Endothelial cell of umbilical vein (primary cell): ENCODE data around the gene CNTN6. TPM values are rescaled to one million over a fixed set of nuclear protein-coding genes. Genes with fewer than 3 reads are reported as not detected.

Experiments used
- BruUV-seq: library from RNA; stranded (reverse); fragments of 400-500 nt; replicated peaks from 2 replicates; lab custom pipeline; 2021; lab: Mats Ljungman, UMichigan
- CTCF ChIA-PET: fragments of 300-600, 350-600 bp; sonication (Branson Sonifier 250); formaldehyde crosslinking; loops from one replicate; lab custom pipeline; 2021; ENCODE audit warnings: antibody characterized with exemption, inconsistent platforms; lab: Charles Lee
- POLR2A ChIA-PET: fragments of 300-600, 350-600 bp; sonication (Branson Sonifier 250); formaldehyde crosslinking; loops from one replicate; lab custom pipeline; 2021; ENCODE audit warnings: antibody characterized with exemption, inconsistent platforms; lab: Charles Lee
- DNase-seq: peaks from one replicate; pipeline ENCODE4 v3.0.0-alpha.2; 2011; ENCODE audit warnings: low read depth, low spot score
- FAIRE-seq: peaks from 2 replicates; lab custom pipeline; 2011; peaks lifted over from hg19 to GRCh38; lab: Jason Lieb, UNC
- H2AFZ ChIP-seq: 2 replicates; pipeline ENCODE4 v1.6.0; 2012; ENCODE audit warnings: low read depth, low read length, control low read depth, inconsistent platforms
- H3K27ac ChIP-seq: 2 replicates; pipeline ENCODE4 v1.5.1; 2011; ENCODE audit warnings: low read depth, mild to moderate bottlenecking, control low read depth, low read length, moderate library complexity; ENCODE audit not compliant: insufficient read depth
- H3K27me3 ChIP-seq, 2 experiments: 2 replicates each; pipeline versions ENCODE4 v1.6.0 to v1.6.1; 2011; ENCODE audit warnings: low read length in 2 of 2, mixed read lengths in 1 of 2; ENCODE audit not compliant: control insufficient read depth in 2 of 2, insufficient read depth in 2 of 2
- H3K36me3 ChIP-seq, 2 experiments: 2 replicates in 1 of 2; 3 replicates in 1 of 2; pipeline ENCODE4 v1.5.1; 2011; ENCODE audit warnings: low read length in 2 of 2, mild to moderate bottlenecking in 1 of 2, moderate library complexity in 1 of 2; ENCODE audit not compliant: control insufficient read depth in 2 of 2, insufficient read depth in 2 of 2; ENCODE audit errors: extremely low read depth in 1 of 2
- H3K4me1 ChIP-seq: 3 replicates; pipeline ENCODE4 v1.5.1; 2011; ENCODE audit warnings: mild to moderate bottlenecking, low read length; ENCODE audit not compliant: control insufficient read depth, insufficient read depth; ENCODE audit errors: extremely low read depth
- H3K4me2 ChIP-seq: 2 replicates; pipeline ENCODE4 v1.6.1; 2011; ENCODE audit warnings: low read length, control low read depth, mixed read lengths; ENCODE audit not compliant: insufficient read depth
- H3K4me3 ChIP-seq, 3 experiments: fragments of 200-600 bp in 1 of 3; sonication (generic), shearing (Covaris generic) in 1 of 3; replicated peaks in 1 of 3; 2 replicates each; pipeline ENCODE4 v1.5.1; 2011 to 2016; ENCODE audit warnings: control low read depth in 3 of 3, low read length in 3 of 3, mild to moderate bottlenecking in 2 of 3, inconsistent platforms in 1 of 3, low read depth in 1 of 3, moderate library complexity in 1 of 3; ENCODE audit not compliant: insufficient read depth in 1 of 3
- H3K79me2 ChIP-seq: 2 replicates; pipeline ENCODE4 v1.6.0; 2012; ENCODE audit warnings: low read length, inconsistent platforms; ENCODE audit not compliant: control insufficient read depth, insufficient read depth
- H3K9ac ChIP-seq: replicated peaks from 2 replicates; pipeline ENCODE3; 2011; ENCODE audit warnings: low read length, control low read depth; ENCODE audit not compliant: insufficient read depth; ENCODE audit errors: extremely low read depth
- H3K9me1 ChIP-seq: replicated peaks from 3 replicates; pipeline ENCODE4 v1.6.0; 2011; ENCODE audit warnings: mild to moderate bottlenecking, low read length; ENCODE audit not compliant: control insufficient read depth, insufficient read depth; ENCODE audit errors: extremely low read depth
- H3K9me3 ChIP-seq: replicated peaks from 2 replicates; pipeline ENCODE4 v1.5.1; 2012; ENCODE audit warnings: low read length, inconsistent platforms; ENCODE audit not compliant: control insufficient read depth, insufficient read depth
- H4K20me1 ChIP-seq: replicated peaks from 2 replicates; pipeline ENCODE3; 2011; ENCODE audit warnings: mild to moderate bottlenecking, low read length; ENCODE audit not compliant: control insufficient read depth, insufficient read depth; ENCODE audit errors: extremely low read depth
- CTCF ChIP-seq, 2 donors: IDR thresholded peaks; 1 replicate in 1 of 2; 2 replicates in 1 of 2; pipeline ENCODE4 v1.5.1; 2011; ENCODE audit warnings: low read length in 2 of 2, mild to moderate bottlenecking in 2 of 2, moderate library complexity in 2 of 2, control low read depth in 1 of 2, inconsistent platforms in 1 of 2, low read depth in 1 of 2; ENCODE audit not compliant: insufficient read depth in 1 of 2; ENCODE audit errors: extremely low read depth in 1 of 2
- EZH2 ChIP-seq: IDR thresholded peaks from 2 replicates; pipeline ENCODE4 v1.6.1; 2012; ENCODE audit warnings: borderline replicate concordance, low read depth, mild to moderate bottlenecking, moderate library complexity, low read length, inconsistent platforms; ENCODE audit not compliant: severe bottlenecking
- FOS ChIP-seq: IDR thresholded peaks from 2 replicates; pipeline ENCODE4 v1.6.1; 2011; ENCODE audit warnings: mild to moderate bottlenecking, low read length, moderate library complexity, borderline replicate concordance; ENCODE audit not compliant: insufficient read depth
- GATA2 ChIP-seq: IDR thresholded peaks from 2 replicates; pipeline ENCODE4 v1.7.0; 2011; ENCODE audit warnings: low read depth, mild to moderate bottlenecking, moderate library complexity, mixed read lengths, low read length; ENCODE audit not compliant: insufficient read length, insufficient read depth
- JUN ChIP-seq: IDR thresholded peaks from 2 replicates; pipeline ENCODE4 v1.6.1; 2011; ENCODE audit warnings: borderline replicate concordance, low read depth; ENCODE audit not compliant: insufficient read length, insufficient read depth
- MAX ChIP-seq: IDR thresholded peaks from 2 replicates; pipeline ENCODE4 v1.6.1; 2011; ENCODE audit not compliant: insufficient read depth, insufficient read length
- MYC ChIP-seq: IDR thresholded peaks from one replicate; pipeline ENCODE4 v1.6.1; 2011; ENCODE audit warnings: mild to moderate bottlenecking, low read depth, low read length
- POLR2A ChIP-seq: IDR thresholded peaks from 2 replicates; pipeline ENCODE4 v1.6.1; 2012; ENCODE audit warnings: low read depth, mild to moderate bottlenecking, control low read depth, low read length
- POLR2AphosphoS5 ChIP-seq: IDR thresholded peaks from 2 replicates; pipeline ENCODE4 v1.6.1; 2012; ENCODE audit warnings: low read depth, mild to moderate bottlenecking, control low read depth, low read length, moderate library complexity; ENCODE audit not compliant: insufficient read depth
- dilution Hi-C: fragments of 300-500 bp; cut with MboI; formaldehyde crosslinking; loops from one replicate; pipeline ENCODE4 v1.15.0; 2019; ENCODE audit warnings: low sequenced_read_pairs; ENCODE audit not compliant: extremely low pct_ligation_motif_present
- intact Hi-C: fragments of 100-400 bp; cut with micrococcal nuclease; formaldehyde crosslinking; loops from one replicate; pipeline ENCODE4 v1.10.0; 2022
- polyA plus RNA-seq, 4 experiments: library from polyadenylated mRNA; depleted of rRNA in 3 of 4; stranded (reverse) in 3 of 4; unstranded in 1 of 4; fragments of >200 nt; gene quantifications; 2 replicates each; pipeline versions ENCODE4 v1.2.1 to v1.2.3, GENCODE V29; 2011 to 2012; ENCODE audit warnings: missing spikeins in 1 of 4
- total RNA-seq: library from RNA; stranded (reverse); gene quantifications from 2 replicates; pipeline ENCODE4 v1.2.3, GENCODE V29; 2021

The CNTN6 gene
- total and polyA plus RNA-seq, 2 donors (not counting 3 experiments of a cell fraction or from before 2014, with no cell fraction given): not detected

GRCh38 chr3:1252061-1252430 is 159.2 kb downstream of the CNTN6 start:
- H3K4me3 ChIP-seq: no peak overlapping the region
- H2AFZ ChIP-seq: no peak overlapping the region
- peaks cover 3% of the 10 kb centered on the region for H3K9me3 ChIP-seq
- H3K27me3 ChIP-seq: no peaks in the 10 kb centered on the region
- no peak overlapping the region for H3K4me2 ChIP-seq
- DNase-seq: no peak
- intact Hi-C loops (no loop called here), dilution Hi-C loops (no loop called here)
- H3K9me1 ChIP-seq: no peaks in the 10 kb centered on the region
- H3K9ac ChIP-seq: no peak overlapping the region
- H4K20me1 ChIP-seq: no peaks in the 10 kb centered on the region
- TF ChIP-seq CTCF (IDR thresholded peaks at IDR 0.05; ENCODE audit: extremely low read depth in 1 of 2, insufficient read depth in 1 of 2, low read depth in 1 of 2, low read length in 2 of 2): no peak
- no peak for TF ChIP-seq POLR2A
- no peak for TF ChIP-seq POLR2AphosphoS5
- no peak for TF ChIP-seq EZH2
- no peak for TF ChIP-seq GATA2
- TF ChIP-seq MYC: no peak
- no peak for TF ChIP-seq MAX
- TF ChIP-seq JUN: no peak
- TF ChIP-seq FOS: no peak
- no TSS peak for BruUV-seq
- ChIA-PET CTCF (no interaction called here), POLR2A (no interaction called here)
- no peaks in the 10 kb centered on the region for H3K36me3 ChIP-seq
- H3K79me2 ChIP-seq: no peaks in the 10 kb centered on the region
- no peaks in the 10 kb centered on the region for H3K4me1 ChIP-seq
- no peak for FAIRE-seq
- H3K27ac ChIP-seq: no peak overlapping the region
